Measurements from ENCODE around the gene CLEC2A.

- TF ChIP-seq, protein P1, sequence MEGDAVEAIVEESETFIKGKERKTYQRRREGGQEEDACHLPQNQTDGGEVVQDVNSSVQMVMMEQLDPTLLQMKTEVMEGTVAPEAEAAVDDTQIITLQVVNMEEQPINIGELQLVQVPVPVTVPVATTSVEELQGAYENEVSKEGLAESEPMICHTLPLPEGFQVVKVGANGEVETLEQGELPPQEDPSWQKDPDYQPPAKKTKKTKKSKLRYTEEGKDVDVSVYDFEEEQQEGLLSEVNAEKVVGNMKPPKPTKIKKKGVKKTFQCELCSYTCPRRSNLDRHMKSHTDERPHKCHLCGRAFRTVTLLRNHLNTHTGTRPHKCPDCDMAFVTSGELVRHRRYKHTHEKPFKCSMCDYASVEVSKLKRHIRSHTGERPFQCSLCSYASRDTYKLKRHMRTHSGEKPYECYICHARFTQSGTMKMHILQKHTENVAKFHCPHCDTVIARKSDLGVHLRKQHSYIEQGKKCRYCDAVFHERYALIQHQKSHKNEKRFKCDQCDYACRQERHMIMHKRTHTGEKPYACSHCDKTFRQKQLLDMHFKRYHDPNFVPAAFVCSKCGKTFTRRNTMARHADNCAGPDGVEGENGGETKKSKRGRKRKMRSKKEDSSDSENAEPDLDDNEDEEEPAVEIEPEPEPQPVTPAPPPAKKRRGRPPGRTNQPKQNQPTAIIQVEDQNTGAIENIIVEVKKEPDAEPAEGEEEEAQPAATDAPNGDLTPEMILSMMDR (IDR thresholded peaks at IDR 0.05; ENCODE audit: borderline replicate concordance, extremely low read depth, low read length, poor library complexity, severe bottlenecking): no peak
- TF ChIP-seq EZH2 (IDR thresholded peaks at IDR 0.05; ENCODE audit: borderline replicate concordance, low read depth, low read length, severe bottlenecking): no peak
Observed at GRCh38 chr12:9866860-9867269, 65.3 kb downstream of the CLEC2A start.

Data from DND-41 (cell line).